ENCODE results near the gene EPS8L3. TPM values are rescaled to one million over a fixed set of nuclear protein-coding genes. Genes with fewer than 3 reads are reported as not detected.

EPS8L3 gene
- total and polyA plus RNA-seq, 2 of the 4 experiments (the other 2 are of a cell fraction), result not detected

DNA sequence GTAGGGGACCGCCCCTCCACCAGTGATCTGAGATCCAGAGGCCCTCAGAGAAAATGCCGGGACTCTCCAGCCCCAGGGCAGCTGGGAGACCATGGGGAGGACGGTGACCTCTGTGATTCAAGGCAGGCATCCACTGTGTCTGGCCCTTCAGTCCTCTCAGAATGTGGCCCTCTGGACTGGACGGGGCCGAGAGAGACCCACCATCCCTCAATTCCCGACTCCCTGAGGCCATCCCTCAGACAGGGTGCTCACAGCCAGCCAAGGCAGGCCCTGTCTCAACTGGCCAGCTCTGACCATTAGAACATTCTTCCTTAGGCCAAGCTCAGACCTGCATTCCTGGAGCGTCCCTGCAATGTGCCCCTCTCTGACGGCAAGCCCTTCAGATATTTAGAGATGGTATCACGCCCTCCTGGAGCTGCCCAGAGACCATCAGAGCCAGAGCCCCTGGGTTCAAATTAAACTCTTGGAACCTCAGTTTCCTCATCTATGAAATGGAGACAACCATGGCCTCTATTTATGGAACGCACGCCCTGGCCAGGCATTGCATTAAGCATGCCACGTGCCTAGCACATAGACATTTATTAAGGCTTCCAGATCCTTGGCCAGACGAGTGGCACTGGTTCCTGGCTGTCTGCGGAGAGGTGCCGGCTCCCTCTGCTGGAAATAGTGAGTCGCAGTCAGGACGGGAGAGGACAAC, 9.6 kb upstream of the EPS8L3 start:
- H3K4me3 ChIP-seq (ENCODE audit: insufficient read depth, low read depth, low read length), result no peak overlapping the region
- no peak overlapping the region for H3K23ac ChIP-seq (ENCODE audit: low read depth, low read length)
- H2BK15ac ChIP-seq (ENCODE audit: low read depth, low read length), result peak overlapping the region; percentile 16; the same call in 1 of the 3 replicates
- H3K36me3 ChIP-seq (ENCODE audit: control insufficient read depth, insufficient read depth, low read length), result no peaks in the 10 kb centered on the region
- H3K79me1 ChIP-seq (ENCODE audit: low read depth in 1 of 2, low read length in 2 of 2), result no peaks in the 10 kb centered on the region
- no peaks in the 10 kb centered on the region for H4K20me1 ChIP-seq (ENCODE audit: insufficient read depth, low read length)
- peak overlapping the region; percentile 21 for H2BK120ac ChIP-seq (ENCODE audit: low read depth, low read length)
- WGBS, 2 experiments (ENCODE audit: extremely low coverage in 2 of 2, insufficient read length in 1 of 2), result 70% methylated on average over 4 of the region's 17 CpGs; no CpG with 5 or more reads in 1 of the 2 experiments
- H4K5ac ChIP-seq (ENCODE audit: low read depth, low read length), result no peak overlapping the region
- no peak overlapping the region for H3K4me2 ChIP-seq (ENCODE audit: low read depth, low read length)
- intact Hi-C loops (cut with micrococcal nuclease) (loop anchor here (1.0 kb wide), 2 partner anchors 130 to 227 kb away; no protein-coding TSS in a partner anchor), in situ Hi-C loops (cut with MboI; ENCODE audit: low sequenced_read_pairs) (loop anchor here (5.0 kb wide), 2 partner anchors 131 to 226 kb away; partner anchors contain the start of gene GNAI3), dilution Hi-C loops (cut with HindIII; ENCODE audit: low sequenced_read_pairs, unreplicated experiment) (no loop called here)
- H2AK9ac ChIP-seq (replicated peaks; ENCODE audit: low read depth, low read length, poor library complexity), result peak overlapping the region; percentile 80
- no peak overlapping the region for H3K18ac ChIP-seq (ENCODE audit: low read depth, low read length)
- H2AK5ac ChIP-seq (ENCODE audit: low read depth, low read length), result peak overlapping the region; percentile 80
- no peak overlapping the region for H3K56ac ChIP-seq (ENCODE audit: extremely low read depth, insufficient read depth, low read length)
- H3K9me1 ChIP-seq (ENCODE audit: insufficient read depth, low read length), result peaks cover 16% of the 10 kb centered on the region; the same call in 1 of the 2 replicates
- H3K9me3 ChIP-seq (ENCODE audit: control insufficient read depth, insufficient read depth, low read length), result no peaks in the 10 kb centered on the region
- H4K8ac ChIP-seq (ENCODE audit: low read depth in 2 of 2, low read length in 2 of 2), result peak overlapping the region in 1 of 2 experiments; percentile 13; a peak in 1 of 4 replicates
- ChIA-PET CTCF (interaction anchor here (0.6 to 4.5 kb wide), 9 partner anchors 13 to 227 kb away, joined by 3 to 63 read pairs (median 5); partner anchors contain the start of gene AHCYL1), POLR2A (ENCODE audit: unreplicated experiment) (interaction anchor here (0.9 kb wide), 1 partner anchor 133 kb away, joined by 3 read pairs; no protein-coding TSS in a partner anchor)
- DNase-seq (peak; percentile 85), ATAC-seq (ENCODE audit: low read depth) (peak; percentile 85)
- no peak overlapping the region for H3K27ac ChIP-seq (ENCODE audit: insufficient read depth, low read length)
- H3K9ac ChIP-seq (ENCODE audit: low read depth, low read length), result no peak overlapping the region
- BruUV-seq (replicated peaks), result no TSS peak
- no peak overlapping the region for H2BK5ac ChIP-seq (ENCODE audit: low read depth, low read length, poor library complexity, severe bottlenecking)
- H3K27me3 ChIP-seq (ENCODE audit: control insufficient read depth, insufficient read depth, low read length), result no peaks in the 10 kb centered on the region
- H2AFZ ChIP-seq (replicated peaks; ENCODE audit: low read length, poor library complexity), result peak overlapping the region; percentile 80
- peak overlapping the region; percentile 68 for H4K91ac ChIP-seq (ENCODE audit: insufficient read depth, low read depth, low read length)
- H3K14ac ChIP-seq (replicated peaks; ENCODE audit: low read depth, low read length), result no peak overlapping the region
- H3K4ac ChIP-seq (ENCODE audit: low read depth, low read length), result peak overlapping the region; percentile 51
- 0 out of 2 replicates have a peak overlapping the region, but pooled peaks have one; percentile 38 for H2BK20ac ChIP-seq (ENCODE audit: low read depth, low read length)
- H3K4me1 ChIP-seq (ENCODE audit: control insufficient read depth, insufficient read depth, low read length), result peaks cover 24% of the 10 kb centered on the region
- TF ChIP-seq SMC3 (IDR thresholded peaks at IDR 0.05; ENCODE audit: low read depth, low read length) (peak; percentile 100), RAD21 (IDR thresholded peaks at IDR 0.05; ENCODE audit: low read length) (peak; percentile 100), NFE2L2 (IDR thresholded peaks at IDR 0.05; ENCODE audit: low read depth, low read length) (no peak), MAFK (IDR thresholded peaks at IDR 0.05; ENCODE audit: low read depth, low read length) (no peak), FOS (IDR thresholded peaks at IDR 0.05; ENCODE audit: low read depth, low read length) (no peak), CHD1 (IDR thresholded peaks at IDR 0.05; ENCODE audit: low read depth, low read length) (no peak; the same call in 1 of the 2 replicates), RCOR1 (IDR thresholded peaks at IDR 0.05; ENCODE audit: insufficient replicate concordance, low read length) (peak; percentile 23), CEBPB (IDR thresholded peaks at IDR 0.05; ENCODE audit: low read depth, low read length) (0 out of 2 replicates have a peak, but pooled peaks have one; percentile 32), RFX5 (IDR thresholded peaks at IDR 0.05; ENCODE audit: low read depth, low read length) (no peak), BHLHE40 (IDR thresholded peaks at IDR 0.05; ENCODE audit: low read depth, low read length) (peak; percentile 87), MXI1 (IDR thresholded peaks at IDR 0.05; ENCODE audit: borderline replicate concordance, low read depth, low read length) (peak; percentile 80; the same call in 1 of the 2 replicates), POLR2A (IDR thresholded peaks at IDR 0.05; ENCODE audit: low read depth, low read length) (peak; percentile 66)
- TF ChIP-seq, protein P1, sequence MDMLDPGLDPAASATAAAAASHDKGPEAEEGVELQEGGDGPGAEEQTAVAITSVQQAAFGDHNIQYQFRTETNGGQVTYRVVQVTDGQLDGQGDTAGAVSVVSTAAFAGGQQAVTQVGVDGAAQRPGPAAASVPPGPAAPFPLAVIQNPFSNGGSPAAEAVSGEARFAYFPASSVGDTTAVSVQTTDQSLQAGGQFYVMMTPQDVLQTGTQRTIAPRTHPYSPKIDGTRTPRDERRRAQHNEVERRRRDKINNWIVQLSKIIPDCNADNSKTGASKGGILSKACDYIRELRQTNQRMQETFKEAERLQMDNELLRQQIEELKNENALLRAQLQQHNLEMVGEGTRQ (IDR thresholded peaks at IDR 0.05; ENCODE audit: low read depth, low read length), result peak; percentile 71; the same call in 1 of the 2 replicates
- TF ChIP-seq, protein P2, sequence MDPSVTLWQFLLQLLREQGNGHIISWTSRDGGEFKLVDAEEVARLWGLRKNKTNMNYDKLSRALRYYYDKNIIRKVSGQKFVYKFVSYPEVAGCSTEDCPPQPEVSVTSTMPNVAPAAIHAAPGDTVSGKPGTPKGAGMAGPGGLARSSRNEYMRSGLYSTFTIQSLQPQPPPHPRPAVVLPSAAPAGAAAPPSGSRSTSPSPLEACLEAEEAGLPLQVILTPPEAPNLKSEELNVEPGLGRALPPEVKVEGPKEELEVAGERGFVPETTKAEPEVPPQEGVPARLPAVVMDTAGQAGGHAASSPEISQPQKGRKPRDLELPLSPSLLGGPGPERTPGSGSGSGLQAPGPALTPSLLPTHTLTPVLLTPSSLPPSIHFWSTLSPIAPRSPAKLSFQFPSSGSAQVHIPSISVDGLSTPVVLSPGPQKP (IDR thresholded peaks at IDR 0.05; ENCODE audit: borderline replicate concordance, low read depth, low read length), result no peak

Data from IMR-90 (cell line).